H9 (cell line): ENCODE results near the gene GUCY1A1. TPM values are rescaled to one million over a fixed set of nuclear protein-coding genes. Genes with fewer than 3 reads are reported as not detected.

Experiments used
- DNase-seq: peaks from one replicate; pipeline ENCODE4 v3.0.0-alpha.2; 2017
- H2AFZ ChIP-seq: one replicate; pipeline ENCODE4 v1.6.1; 2013; ENCODE audit warnings: mild to moderate bottlenecking, low read length, control low read depth, moderate library complexity
- H2AK5ac ChIP-seq: 2 replicates; pipeline ENCODE4 v1.6.1; 2013; ENCODE audit warnings: low read length, control low read depth, mixed read lengths; ENCODE audit not compliant: insufficient read length
- H2BK120ac ChIP-seq: one replicate; pipeline ENCODE4 v1.6.1; 2013; ENCODE audit warnings: low read depth, mild to moderate bottlenecking, low read length, control low read depth, inconsistent platforms; ENCODE audit not compliant: poor library complexity, severe bottlenecking
- H2BK12ac ChIP-seq: 2 replicates; pipeline ENCODE4 v1.6.1; 2013; ENCODE audit warnings: low read length, control low read depth, mixed read lengths, low read depth; ENCODE audit not compliant: insufficient read length
- H2BK15ac ChIP-seq: 2 replicates; pipeline ENCODE4 v1.6.1; 2013; ENCODE audit warnings: low read depth, low read length, control low read depth
- H2BK20ac ChIP-seq: one replicate; pipeline ENCODE4 v1.6.1; 2013; ENCODE audit warnings: low read depth, mild to moderate bottlenecking, low read length, control low read depth, inconsistent platforms; ENCODE audit not compliant: poor library complexity, severe bottlenecking
- H2BK5ac ChIP-seq: 2 replicates; pipeline ENCODE4 v1.6.1; 2013; ENCODE audit warnings: low read length, control low read depth, mixed read lengths; ENCODE audit not compliant: insufficient read length
- H3K14ac ChIP-seq: 2 replicates; pipeline ENCODE4 v1.6.1; 2013; ENCODE audit warnings: low read length, control low read depth; ENCODE audit not compliant: insufficient read depth
- H3K18ac ChIP-seq: 2 replicates; pipeline ENCODE4 v1.6.1; 2013; ENCODE audit warnings: low read depth, mild to moderate bottlenecking, mixed read lengths, low read length, control low read depth; ENCODE audit not compliant: insufficient read length
- H3K23ac ChIP-seq: 2 replicates; pipeline ENCODE4 v1.6.1; 2013; ENCODE audit warnings: low read length, control low read depth, mixed read lengths, low read depth; ENCODE audit not compliant: insufficient read length
- H3K23me2 ChIP-seq: 2 replicates; pipeline ENCODE4 v1.6.1; 2013; ENCODE audit warnings: low read depth, mild to moderate bottlenecking, mixed read lengths, low read length, control low read depth; ENCODE audit not compliant: insufficient read length, poor library complexity, severe bottlenecking
- H3K27ac ChIP-seq: 2 replicates; pipeline ENCODE4 v1.5.1; 2013; ENCODE audit warnings: low read length, control low read depth, mixed read lengths, low read depth; ENCODE audit not compliant: insufficient read length
- H3K27me3 ChIP-seq: 2 replicates; pipeline ENCODE4 v1.6.1; 2013; ENCODE audit warnings: low read length, control low read depth, inconsistent platforms; ENCODE audit not compliant: insufficient read depth
- H3K4ac ChIP-seq: 2 replicates; pipeline ENCODE4 v1.6.1; 2013; ENCODE audit warnings: low read depth, mild to moderate bottlenecking, control low read depth, inconsistent platforms, low read length, moderate library complexity
- H3K4me1 ChIP-seq: 2 replicates; pipeline ENCODE4 v1.6.1; 2013; ENCODE audit warnings: low read length, control low read depth, inconsistent platforms; ENCODE audit not compliant: insufficient read depth
- H3K4me2 ChIP-seq: 2 replicates; pipeline ENCODE4 v1.6.1; 2013; ENCODE audit warnings: low read length, control low read depth, mixed read lengths; ENCODE audit not compliant: insufficient read length, insufficient read depth
- H3K56ac ChIP-seq: 2 replicates; pipeline ENCODE4 v1.6.1; 2013; ENCODE audit warnings: low read depth, mild to moderate bottlenecking, mixed read lengths, low read length, control low read depth; ENCODE audit not compliant: insufficient read length
- H3K79me1 ChIP-seq: 2 replicates; pipeline ENCODE4 v1.6.1; 2013; ENCODE audit warnings: low read depth, mild to moderate bottlenecking, moderate library complexity, low read length, control low read depth, inconsistent platforms; ENCODE audit not compliant: insufficient read depth, poor library complexity, severe bottlenecking
- H3K79me2 ChIP-seq: 2 replicates; pipeline ENCODE4 v1.6.1; 2013; ENCODE audit warnings: low read length, control low read depth, inconsistent platforms; ENCODE audit not compliant: insufficient read depth
- H3K9ac ChIP-seq: 2 replicates; pipeline ENCODE4 v1.6.1; 2013; ENCODE audit warnings: low read length, control low read depth, mixed read lengths; ENCODE audit not compliant: insufficient read length; ENCODE audit errors: extremely low read depth
- H3K9me3 ChIP-seq: one replicate; pipeline ENCODE4 v1.6.1; 2013; ENCODE audit warnings: low read depth, low read length, inconsistent platforms; ENCODE audit not compliant: control insufficient read depth
- H3T11ph ChIP-seq: one replicate; pipeline ENCODE4 v1.6.1; 2013; ENCODE audit warnings: mild to moderate bottlenecking, low read length, control low read depth, inconsistent platforms
- H4K20me1 ChIP-seq: one replicate; pipeline ENCODE4 v1.6.1; 2013; ENCODE audit not compliant: control insufficient read depth, insufficient read length, insufficient read depth
- H4K5ac ChIP-seq: 2 replicates; pipeline ENCODE4 v1.6.1; 2013; ENCODE audit warnings: low read depth, mild to moderate bottlenecking, mixed read lengths, low read length, control low read depth; ENCODE audit not compliant: insufficient read length
- H4K8ac ChIP-seq: replicated peaks from 2 replicates; pipeline ENCODE4 v1.6.1; 2013; ENCODE audit warnings: low read length, control low read depth, mixed read lengths, low read depth; ENCODE audit not compliant: insufficient read length
- H4K91ac ChIP-seq: 2 replicates; pipeline ENCODE4 v1.6.1; 2013; ENCODE audit warnings: low read depth, mild to moderate bottlenecking, moderate library complexity, mixed read lengths, low read length, control low read depth; ENCODE audit not compliant: insufficient read length
- H3K27ac Mint-ChIP-seq, 3 experiments: 2 replicates in 2 of 3; 3 replicates in 1 of 3; pipeline ENCODE4 v1.8.0; 2020 to 2021; ENCODE audit warnings: mixed read lengths in 3 of 3, mild to moderate bottlenecking in 1 of 3, moderate library complexity in 1 of 3
- H3K27me3 Mint-ChIP-seq: 2 replicates; pipeline ENCODE4 v1.8.0; 2021; ENCODE audit warnings: low read depth, mild to moderate bottlenecking, moderate library complexity, mixed read lengths
- H3K36me3 Mint-ChIP-seq, 3 experiments: 2 replicates in 2 of 3; 3 replicates in 1 of 3; pipeline ENCODE4 v1.8.0; 2020 to 2021; ENCODE audit warnings: low read depth in 3 of 3, mixed read lengths in 3 of 3; ENCODE audit not compliant: insufficient read depth in 1 of 3
- H3K4me1 Mint-ChIP-seq, 2 experiments: 2 replicates each; pipeline ENCODE4 v1.8.0; 2020; ENCODE audit warnings: mixed read lengths in 2 of 2
- H3K4me3 Mint-ChIP-seq, 2 experiments: 2 replicates in 1 of 2; 3 replicates in 1 of 2; pipeline ENCODE4 v1.8.0; 2020 to 2021; ENCODE audit warnings: mild to moderate bottlenecking in 2 of 2, mixed read lengths in 2 of 2, moderate library complexity in 1 of 2
- H3K9me3 Mint-ChIP-seq, 2 experiments: 2 replicates in 1 of 2; 3 replicates in 1 of 2; pipeline ENCODE4 v1.8.0; 2020; ENCODE audit warnings: mild to moderate bottlenecking in 2 of 2, mixed read lengths in 2 of 2, moderate library complexity in 1 of 2
- CTCF ChIP-seq: fragments of 200-600 bp; sonication (generic); conservative IDR thresholded peaks from 3 replicates; pipeline ENCODE4 v1.8.0; 2021; ENCODE audit warnings: antibody characterized with exemption, mild to moderate bottlenecking
- WGBS: extraction: QIAGEN DNeasy Blood & Tissue Kit; methylation state at CpG from one replicate; pipeline ENCODE4 v1.1.7; 2013; ENCODE audit warnings: missing lambda C conversion rate, low lambda C conversion rate, mixed read lengths; ENCODE audit not compliant: insufficient read length; ENCODE audit errors: extremely low coverage; 5-methylcytosine and 5-hydroxymethylcytosine counted together
- total RNA-seq: library from RNA; stranded (reverse); gene quantifications from 2 replicates; pipeline ENCODE4 v1.2.1, GENCODE V29; 2021

Gene GUCY1A1
- total RNA-seq, 1 experiment from 2014 or later = not detected

GRCh38 chr4:155693015-155693663 is 26.5 kb downstream of the GUCY1A1 start:
- Mint-ChIP-seq H3K27me3 (peaks cover 10% of the 10 kb centered on the region), H3K27ac (no peak overlapping the region), H3K36me3 (no peaks in the 10 kb centered on the region), H3K4me1 (no peaks in the 10 kb centered on the region), H3K4me3 (no peak overlapping the region), H3K9me3 (no peaks in the 10 kb centered on the region)
- no peak overlapping the region for H2BK20ac ChIP-seq
- no peak overlapping the region for H3K27ac ChIP-seq
- H2BK5ac ChIP-seq = no peak overlapping the region
- no peaks in the 10 kb centered on the region for H3K79me2 ChIP-seq
- H3K56ac ChIP-seq = no peak overlapping the region
- H2BK120ac ChIP-seq = no peak overlapping the region
- no peak overlapping the region for H2AFZ ChIP-seq
- H3K18ac ChIP-seq = no peak overlapping the region
- no peak overlapping the region for H4K8ac ChIP-seq
- no peaks in the 10 kb centered on the region for H3K27me3 ChIP-seq
- no peak overlapping the region for H4K5ac ChIP-seq
- H2BK12ac ChIP-seq = no peak overlapping the region
- no peak overlapping the region for H3T11ph ChIP-seq
- no peaks in the 10 kb centered on the region for H4K20me1 ChIP-seq
- no peaks in the 10 kb centered on the region for H3K79me1 ChIP-seq
- no peak overlapping the region for H4K91ac ChIP-seq
- WGBS = no CpG with 5 or more reads among the region's 4 CpGs
- H3K14ac ChIP-seq = no peak overlapping the region
- no peaks in the 10 kb centered on the region for H3K4me1 ChIP-seq
- H3K9ac ChIP-seq = no peak overlapping the region
- H3K23me2 ChIP-seq = no peaks in the 10 kb centered on the region
- no peak overlapping the region for H2AK5ac ChIP-seq
- no peaks in the 10 kb centered on the region for H3K9me3 ChIP-seq
- H3K4ac ChIP-seq = no peak overlapping the region
- DNase-seq = no peak
- no peak overlapping the region for H3K23ac ChIP-seq
- TF ChIP-seq CTCF = no peak
- H3K4me2 ChIP-seq = no peak overlapping the region
- no peak overlapping the region for H2BK15ac ChIP-seq
